ENCODE results near the gene HOGA1.
"Not testable (repeated sequence)": the region's sequence is repeated elsewhere in the genome, so short reads cannot be mapped to it uniquely, and the experiment has no call there.

HOGA1 gene

DNA sequence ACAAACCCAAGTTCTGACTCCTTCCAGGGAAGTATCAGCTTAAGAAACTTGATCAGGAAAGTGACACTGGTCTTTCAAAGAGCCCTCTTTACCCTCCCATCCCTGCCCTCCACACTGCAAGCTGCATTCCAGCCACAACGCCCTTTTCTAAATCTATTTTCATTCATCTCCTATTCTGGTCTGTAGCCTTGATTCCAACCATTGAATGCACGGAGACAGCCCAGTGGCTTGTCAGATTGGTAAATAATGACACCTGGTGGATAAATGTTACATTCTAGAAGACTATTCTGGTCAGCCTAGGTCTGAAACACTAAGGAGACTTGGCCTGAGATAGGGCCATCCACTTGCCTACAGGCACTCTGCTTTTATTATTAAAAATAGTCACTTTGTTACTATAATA lies 28.2 kb downstream of the HOGA1 start:
- no peak for DNase-seq

DNA sequence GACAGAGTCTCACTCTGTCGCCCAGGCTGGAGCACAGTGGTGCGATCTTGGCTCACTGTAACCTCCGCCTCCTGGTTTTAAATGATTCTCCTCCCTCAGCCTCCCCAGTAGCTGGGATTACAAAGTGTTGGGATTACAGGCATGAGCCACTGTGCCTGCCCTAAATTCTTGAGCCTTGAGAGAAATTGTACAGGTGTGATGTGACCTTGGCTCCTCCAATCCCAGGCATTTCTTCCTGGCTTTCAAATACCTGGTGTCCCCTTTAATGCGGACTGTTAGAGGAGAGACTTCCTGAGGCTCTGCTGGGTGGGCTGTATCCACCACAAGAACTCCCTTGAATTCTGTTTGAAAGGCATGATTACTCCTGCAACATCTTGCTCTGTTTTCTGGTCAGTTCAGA lies 34.1 kb downstream of the HOGA1 start:
- DNase-seq, result no peak

DNA sequence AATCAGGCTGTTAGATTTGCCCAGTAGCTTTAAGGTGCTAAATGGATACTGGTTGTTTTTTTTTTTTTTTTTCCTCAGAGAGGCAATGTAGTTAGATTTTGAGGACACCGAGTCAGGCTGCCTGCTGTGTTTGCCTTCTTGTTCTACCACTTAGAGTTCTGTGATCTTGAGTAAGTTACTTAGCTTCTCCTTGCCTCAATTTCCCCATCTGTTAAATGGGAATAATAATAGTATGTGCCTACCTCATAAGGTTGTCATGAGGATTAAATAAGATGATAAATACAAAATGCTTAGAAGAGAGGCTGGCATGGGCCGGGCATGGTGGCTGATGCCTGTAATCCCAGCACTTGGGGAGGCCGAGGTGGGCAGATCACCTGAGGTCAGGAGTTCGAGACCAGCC lies 34.5 kb downstream of the HOGA1 start:
- no peak for DNase-seq

DNA sequence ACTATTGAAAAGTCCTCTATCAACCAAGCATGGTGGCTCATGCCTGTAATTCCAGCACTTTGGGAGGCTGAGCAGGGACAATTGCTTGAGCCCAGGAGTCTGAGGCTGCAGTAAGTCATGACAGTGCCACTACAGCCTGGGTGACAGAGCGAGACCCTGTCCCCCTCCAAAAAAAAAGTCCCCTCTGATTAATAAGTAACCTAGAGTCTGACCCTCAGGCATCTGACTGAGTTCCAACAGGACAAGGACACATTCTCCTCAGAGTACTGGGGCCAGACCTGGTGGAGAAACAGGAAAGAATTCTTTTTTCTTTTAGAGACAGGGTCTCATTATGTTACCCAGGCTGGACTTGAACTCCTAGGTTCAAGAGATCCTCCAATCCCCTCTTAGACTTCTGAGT lies 39.1 kb downstream of the HOGA1 start:
- no peak for DNase-seq

DNA sequence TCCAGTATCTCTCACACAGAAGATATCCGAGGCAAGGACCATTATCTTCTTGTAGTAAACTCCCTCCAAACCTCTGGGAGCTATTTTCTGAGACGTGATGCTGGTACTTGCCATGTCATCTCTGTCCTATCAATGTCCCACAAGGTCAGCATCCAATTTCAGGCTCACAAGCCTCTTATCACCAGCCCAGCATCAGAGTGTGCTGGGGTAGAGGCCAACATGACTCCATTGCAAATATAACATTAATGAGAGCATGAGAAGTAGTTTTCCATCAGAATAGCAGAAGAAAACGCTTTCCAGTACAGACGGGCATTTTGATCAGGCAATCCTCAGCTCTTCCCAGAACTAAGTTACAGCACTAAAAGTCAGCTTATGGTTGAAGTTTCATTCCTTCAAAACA lies 43.5 kb downstream of the HOGA1 start:
- no peak for DNase-seq

DNA sequence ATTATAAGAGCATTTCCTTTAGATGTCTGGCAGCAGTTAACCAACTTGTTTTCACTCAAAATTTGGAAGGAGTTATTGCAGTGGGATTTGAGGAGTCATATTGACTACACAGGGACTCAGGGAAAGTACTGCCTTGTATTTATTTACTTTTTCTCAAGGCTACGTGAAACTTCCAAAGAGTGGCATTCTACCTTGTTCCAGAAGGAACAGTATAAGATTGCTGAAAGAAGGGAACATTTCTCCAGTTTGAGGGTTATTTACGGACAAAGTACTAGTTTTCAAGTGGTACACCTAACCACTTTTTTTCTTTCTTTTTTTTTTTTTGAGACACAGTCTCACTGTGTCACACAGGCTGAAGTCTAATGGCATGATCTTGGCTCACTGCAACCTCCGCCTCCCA lies 44.0 kb downstream of the HOGA1 start:
- DNase-seq, result no peak

DNA sequence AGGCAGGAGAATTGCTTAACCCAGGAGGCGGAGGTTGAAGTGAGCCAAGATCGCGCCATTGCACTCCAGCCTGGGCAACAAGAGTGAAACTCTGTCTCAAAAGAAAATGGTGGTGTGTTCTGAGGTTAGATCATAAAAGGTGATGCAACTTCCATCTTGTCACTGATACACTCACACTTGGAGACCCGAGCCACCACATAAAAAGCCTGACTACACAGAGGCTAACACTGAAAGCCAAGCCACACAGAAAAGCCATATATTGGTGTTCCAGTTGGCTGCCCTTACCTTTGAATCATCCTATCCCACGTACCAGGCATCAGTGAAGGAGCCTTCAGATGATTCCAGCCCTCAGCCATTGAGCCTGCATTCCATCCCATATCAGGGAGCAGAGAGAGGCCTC lies 45.1 kb downstream of the HOGA1 start:
- no peak for DNase-seq

DNA sequence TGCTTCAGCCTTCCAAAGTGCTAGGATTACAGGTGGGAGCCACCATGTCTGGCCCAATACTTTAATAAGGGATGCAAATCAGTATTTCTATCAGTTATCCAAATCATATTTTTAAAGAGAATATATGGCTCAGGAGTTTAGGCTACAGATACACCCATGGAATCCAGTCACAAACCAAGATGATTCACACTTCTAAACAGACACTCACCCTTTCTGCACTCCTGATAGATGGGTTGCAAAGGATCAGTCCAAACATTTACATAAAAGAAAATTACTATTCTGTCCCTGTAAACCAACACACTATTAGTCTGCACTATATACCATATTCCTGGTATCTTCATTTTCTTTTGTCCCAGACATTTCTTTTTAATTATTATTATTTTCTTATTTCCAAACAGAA lies 46.9 kb downstream of the HOGA1 start:
- no peak for DNase-seq

DNA sequence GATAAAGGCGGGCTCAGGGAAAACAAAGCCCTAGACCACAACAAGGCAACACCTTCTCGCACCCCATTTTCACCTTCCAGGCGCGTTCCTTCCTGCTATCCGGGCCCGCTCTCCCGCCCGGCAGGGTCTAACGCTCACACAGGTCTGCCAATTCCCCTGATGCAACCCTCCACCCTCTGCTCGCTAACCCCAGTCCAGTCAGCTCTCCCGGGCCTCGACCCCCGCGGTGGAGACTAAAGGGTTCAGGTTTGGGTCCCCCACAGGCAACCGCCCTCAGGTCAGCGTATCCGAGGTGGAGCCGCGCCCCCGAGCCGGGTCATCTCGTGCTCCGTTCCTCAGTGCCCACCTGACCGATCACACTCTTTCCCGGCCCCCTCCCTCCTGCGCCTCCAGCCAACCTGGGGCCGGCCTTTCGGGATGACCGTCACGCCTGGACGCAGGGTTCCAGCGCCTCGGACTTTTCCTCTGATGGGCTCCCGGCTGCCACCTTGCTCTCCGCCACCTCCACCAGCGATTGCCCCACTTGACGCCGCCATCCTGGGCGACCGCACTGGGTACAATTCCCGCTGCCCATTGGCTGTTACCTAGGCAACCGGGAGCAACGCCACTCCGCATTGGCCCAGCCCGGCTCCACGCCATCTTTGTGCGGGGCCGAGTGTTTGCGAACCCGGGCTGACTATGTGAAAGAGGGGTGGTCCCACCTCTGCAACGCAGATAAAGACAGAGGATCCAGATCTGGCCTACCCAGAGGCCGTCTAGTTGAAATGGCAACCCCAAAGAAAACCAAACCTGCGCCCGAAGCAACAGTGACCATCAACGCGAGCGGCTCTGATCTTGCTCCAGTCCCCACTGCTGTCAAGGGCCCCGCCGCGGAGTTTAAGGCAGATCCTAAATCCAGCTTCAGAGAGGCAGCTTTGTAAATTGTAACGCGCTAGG lies 49.0 kb downstream of the HOGA1 start, which contains the start of gene MORN4:
TSS of gene MORN4 (minus strand) at position 552 of the 936 bp plus-strand sequence. CDS start 13,847 bp downstream, outside the sequence.
- DNase-seq, result peak; percentile 96

DNA sequence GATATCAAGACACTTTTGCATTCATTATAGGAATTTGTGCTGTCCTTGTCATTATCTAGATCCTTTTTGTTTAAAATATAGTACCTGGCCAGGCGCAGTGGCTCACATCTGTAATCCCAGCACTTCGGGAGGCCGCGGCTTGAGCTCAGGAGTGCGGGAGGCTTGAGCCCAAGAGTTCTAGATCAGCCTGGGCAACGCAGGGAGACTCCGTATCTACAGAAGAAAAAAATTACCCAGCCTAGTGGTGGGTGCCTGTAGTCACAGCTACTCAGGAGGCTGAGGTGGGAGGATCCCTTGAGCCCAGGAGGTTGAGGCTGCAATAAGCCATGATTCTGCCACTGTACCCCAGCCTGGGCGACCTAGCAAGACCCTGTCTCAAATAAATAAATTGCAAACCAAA lies 49.7 kb downstream of the HOGA1 start:
- DNase-seq, result no peak

DNA sequence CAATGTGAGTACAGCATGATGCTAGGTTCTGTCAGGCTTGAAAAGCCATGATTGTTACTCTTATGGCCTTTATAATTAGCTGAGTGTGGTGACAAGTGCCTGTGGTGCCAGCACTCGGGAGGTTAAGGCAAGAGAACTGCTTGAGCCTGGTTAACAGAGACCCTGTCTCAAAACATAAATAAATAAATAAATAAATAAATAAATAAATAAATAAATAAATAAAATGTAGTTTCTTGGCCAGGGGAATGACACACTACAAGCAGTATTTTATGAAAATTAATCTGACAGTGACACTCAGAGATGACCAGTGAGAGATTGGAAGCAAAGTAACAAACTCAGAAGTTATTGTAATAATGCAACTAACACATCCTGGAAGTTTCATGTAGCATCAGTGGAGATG lies 51.4 kb downstream of the HOGA1 start:
- no peak for DNase-seq

DNA sequence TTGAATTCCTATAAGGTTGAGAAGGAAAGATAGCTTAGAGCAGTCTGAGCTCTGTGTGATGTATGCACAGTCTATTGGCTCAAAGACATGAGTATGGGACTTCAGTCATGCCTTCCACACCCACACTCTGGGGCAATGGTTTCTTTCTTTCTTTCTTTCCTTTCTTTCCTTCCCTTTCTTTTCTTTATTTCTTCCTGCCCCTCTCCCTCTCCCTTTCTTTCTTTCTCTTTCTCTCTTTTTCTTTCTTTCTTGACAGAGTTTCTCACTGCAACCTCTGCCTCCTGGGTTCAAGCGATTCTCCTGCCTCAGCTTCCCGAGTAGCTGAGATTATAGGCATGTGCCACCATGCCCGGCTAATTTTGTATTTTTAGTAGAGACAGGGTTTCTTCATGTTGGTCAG lies 54.9 kb downstream of the HOGA1 start:
- not testable (repeated sequence) for DNase-seq

DNA sequence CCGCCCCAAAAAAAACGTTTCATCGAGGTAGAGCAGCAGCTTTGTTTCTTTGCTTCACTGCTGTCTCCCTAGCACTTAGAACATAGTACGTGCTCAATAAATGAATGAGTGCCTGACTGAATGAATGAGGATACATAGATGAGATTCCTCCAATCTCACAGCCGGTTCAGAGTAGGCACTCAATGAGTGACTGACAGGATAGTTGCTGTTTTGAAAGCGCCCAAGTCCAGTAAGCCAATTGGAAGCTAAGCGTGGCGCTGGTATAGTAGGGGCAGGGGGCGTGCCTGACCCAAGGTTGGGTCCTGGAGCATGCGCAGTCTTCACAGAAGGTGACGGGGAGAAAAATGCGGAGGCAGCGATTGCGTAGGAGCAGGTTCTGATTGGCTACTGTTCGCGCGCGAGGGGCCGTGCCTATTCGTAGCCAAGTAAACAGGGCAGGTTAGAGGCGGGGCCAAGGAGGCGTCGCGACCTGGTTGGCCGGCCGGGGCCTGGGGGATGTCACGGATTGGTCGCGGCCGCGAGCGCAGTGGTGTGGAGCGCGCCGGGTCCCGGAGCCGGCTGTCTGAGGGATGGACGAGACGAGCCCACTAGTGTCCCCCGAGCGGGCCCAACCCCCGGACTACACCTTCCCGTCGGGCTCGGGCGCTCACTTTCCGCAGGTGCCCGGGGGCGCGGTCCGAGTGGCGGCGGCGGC lies 56.1 kb downstream of the HOGA1 start, which contains the start of gene PI4K2A:
TSS of gene PI4K2A (plus strand) at position 498 of the 694 bp plus-strand sequence. CDS start at position 570, 72 bp downstream.
- DNase-seq, result peak; percentile 100

DNA sequence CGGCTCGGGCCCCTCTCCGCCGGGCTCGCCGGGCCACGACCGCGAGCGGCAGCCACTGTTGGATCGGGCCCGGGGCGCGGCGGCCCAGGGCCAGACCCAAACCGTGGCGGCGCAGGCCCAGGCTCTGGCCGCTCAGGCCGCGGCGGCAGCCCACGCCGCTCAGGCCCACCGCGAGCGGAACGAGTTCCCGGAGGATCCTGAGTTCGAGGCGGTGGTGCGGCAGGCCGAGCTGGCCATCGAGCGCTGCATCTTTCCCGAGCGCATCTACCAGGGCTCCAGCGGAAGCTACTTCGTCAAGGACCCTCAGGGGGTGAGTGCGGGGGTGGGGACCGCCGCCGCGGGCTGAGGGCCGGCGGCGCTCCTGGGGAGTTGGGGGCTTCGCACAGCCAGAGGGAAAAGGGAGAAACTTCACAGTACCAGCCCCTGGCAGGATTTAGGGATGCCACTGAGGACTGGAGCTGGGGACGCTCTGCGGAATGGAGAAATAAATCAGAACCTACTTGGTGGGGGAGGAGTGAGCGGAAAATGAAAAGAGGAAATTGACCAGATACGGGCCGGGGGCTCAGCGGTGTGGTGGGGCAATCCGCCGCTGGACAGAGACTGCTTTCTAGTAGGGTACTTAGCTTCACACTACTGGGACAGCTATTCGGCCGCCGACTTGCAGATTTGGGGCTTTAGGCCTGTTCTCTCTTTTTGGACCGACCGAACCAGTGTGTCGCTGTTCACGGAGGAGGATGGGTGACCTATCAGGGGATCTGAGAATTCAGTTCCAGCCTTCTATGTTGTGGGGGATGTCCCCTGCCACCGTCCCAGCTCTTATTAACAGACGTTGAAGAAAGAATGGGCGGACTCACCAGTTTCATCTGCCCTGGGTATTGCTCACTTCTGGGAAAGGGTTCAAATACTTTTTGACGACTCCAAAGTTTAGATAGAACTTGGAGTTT lies 57.0 kb downstream of the HOGA1 start:
- peak; percentile 67 for DNase-seq

DNA sequence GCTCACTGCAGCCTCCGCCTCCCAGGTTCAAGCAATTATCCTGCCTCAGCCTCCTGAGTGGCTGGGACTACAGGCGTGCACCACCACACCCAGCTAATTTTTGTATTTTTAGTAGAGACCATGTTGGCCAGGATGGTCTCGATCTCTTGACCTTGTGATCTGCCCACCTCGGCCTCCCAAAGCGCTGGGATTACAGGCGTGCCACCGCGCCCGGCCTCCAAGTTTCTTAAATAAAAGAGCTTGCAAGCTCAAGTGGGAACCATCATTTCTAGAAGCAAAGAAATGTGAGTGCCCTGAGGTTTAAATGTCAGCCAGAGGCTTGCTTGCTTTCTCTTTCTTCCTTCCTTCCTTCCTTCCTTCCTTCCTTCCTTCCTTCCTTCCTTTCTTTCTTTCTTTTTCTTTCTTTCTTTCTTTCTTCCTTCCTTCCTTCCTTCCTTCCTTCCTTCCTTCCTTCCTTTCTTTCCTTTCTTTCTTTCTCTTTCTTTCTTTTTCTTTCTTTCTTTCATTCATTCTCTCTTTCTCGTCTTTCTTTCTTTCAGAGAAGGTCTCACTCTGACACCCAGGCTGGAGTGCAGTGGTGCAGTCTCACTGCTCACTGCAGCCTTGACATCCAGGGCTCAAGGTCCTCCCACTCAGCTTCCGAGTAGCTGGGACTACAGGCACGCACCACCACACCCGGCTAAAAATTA lies 58.4 kb downstream of the HOGA1 start:
- not testable (repeated sequence) for DNase-seq

DNA sequence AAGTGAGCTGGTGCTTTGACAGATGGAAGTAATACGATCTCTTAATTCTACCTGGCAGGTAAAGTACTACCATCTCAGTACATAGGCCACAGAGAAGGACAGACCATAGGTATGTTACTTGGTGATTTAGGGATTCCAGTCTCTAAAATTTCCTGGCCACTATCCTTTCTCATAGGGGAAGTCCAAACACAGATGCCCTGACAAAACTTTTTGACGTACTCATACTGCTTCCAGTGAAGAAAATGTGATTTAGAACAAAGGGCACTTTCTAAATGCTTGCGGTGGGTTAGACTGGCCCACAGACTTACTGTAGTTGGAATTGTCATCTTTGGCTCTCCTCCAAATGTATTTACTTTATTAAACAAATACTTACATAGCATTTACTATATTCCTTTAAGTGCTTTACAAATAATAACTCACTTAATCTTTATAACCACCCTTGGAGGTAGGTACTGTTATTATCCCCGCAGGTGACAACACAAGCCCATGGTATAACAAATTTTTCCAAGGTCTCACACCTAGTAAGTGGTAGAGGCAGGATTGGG lies 59.3 kb downstream of the HOGA1 start:
- DNase-seq, result no peak

DNA sequence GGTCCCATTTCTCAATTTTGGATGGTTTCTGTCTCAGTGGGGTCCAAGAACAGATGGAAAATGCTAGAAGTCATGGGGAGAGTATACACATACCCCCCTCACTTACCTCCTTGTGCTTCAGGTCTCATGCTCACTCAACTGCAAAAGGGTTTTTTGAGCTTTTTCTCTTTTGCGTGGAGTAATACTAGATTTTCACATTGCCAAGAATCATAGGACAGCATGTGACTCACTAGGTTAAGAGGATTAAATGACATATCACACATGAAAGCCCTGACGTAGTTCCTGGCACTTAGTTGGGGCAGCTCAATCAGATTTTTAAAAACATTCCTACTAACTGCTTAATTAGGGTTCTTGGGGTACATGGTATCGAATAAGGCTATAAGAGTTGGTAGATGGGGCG lies 60.7 kb downstream of the HOGA1 start:
- DNase-seq, result no peak

DNA sequence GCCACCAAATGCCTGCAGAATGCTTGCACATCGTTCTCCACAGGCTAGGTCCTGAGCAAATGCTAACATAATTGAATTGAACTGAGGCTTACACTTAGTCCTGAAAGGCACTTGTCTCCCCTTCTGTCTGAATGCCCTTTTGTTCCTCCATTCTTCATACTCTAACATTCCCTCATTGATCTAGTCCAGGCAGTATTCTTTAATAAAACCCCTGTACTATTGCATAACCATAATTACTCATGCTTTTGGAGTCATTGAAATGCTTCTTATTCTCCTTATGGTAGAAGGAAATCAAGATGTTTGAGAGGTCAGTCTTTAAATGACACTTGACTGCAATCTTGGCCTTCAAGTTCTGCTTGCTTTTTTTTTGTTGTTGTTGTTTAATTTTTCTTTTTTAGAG lies 63.4 kb downstream of the HOGA1 start:
- no peak for DNase-seq

DNA sequence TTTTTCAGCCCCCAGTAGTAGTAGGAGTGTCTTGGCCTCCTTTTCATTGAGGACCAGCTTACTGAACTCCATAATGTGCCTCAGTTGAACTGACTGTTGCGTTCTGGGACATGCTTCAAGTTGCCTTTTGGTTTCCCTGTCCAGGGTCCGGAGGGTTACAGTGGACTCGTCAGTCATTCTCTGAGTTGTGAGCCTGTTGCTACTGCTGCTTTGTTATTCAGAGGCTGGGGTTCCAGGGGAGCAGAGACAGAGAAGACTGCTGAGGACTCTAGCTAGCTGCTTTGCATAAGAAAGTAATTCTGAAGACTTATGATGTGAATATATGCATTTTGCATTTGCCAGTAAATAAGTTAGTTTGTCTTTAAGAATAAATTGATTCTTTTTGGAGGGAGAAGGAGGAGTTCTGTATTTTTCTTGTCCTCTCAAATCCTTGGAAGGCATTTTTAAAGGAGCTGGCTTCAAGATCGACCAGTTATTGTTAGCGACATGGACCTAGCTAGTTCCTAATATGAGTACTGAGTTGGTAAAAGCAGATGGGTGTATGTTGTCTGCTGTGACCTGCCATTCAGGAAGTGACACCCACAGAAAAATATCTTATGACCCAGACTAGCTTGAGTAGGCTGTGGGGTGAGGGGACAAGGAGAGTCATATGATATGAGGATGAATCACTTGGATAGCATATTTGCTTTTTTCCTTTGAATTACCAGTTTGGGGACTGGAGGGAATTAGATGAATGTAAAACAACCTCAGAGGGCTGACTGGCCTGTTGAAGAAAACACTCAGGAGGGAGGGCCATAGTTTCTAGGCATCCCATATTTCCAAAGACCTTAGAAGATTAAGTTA lies 64.6 kb downstream of the HOGA1 start:
- DNase-seq, result peak; percentile 67

DNA sequence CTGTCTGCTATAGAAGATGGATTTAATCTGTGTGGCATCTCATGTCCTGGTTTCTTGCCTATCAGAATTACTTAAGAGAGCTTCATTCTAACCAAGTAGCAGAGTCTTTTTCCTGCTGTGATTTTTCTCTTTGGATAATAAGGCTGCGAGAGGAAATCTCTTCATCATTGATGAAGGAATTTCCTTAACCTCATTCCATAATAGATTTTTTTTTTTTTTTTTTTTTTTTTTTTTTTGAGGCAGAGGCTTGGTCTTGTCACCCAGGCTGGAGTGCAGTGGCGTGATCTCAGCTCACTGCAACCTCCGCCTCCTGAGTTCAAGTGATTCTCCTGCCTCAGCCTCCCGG lies 65.2 kb downstream of the HOGA1 start:
- not testable (repeated sequence) for DNase-seq

DNA sequence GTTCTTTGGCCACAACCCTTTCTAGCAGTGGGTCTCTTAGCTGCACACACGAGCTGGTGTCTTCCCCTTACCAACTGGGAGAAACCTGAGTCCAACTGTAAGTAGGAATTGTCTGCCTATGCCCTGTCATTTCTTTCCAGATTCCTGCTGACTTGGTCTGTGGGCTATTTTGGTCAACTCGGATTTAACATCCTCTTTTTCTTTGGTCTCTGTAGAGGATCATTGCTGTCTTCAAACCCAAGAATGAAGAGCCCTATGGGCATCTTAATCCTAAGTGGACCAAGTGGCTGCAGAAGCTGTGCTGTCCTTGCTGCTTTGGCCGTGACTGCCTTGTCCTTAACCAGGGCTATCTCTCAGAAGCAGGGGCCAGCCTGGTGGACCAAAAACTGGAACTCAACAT lies 66.5 kb downstream of the HOGA1 start:
- no peak for DNase-seq

Data from activated effector memory CD4-positive, alpha-beta T cell treated with anti-CD3 and anti-CD28 coated beads, Interleukin-2, amount 50 U/mL, for 16 hours (primary cell).